ENCODE data around the gene IL10RA. TPM values are rescaled to one million over a fixed set of nuclear protein-coding genes. Genes with fewer than 3 reads are reported as not detected.

Gene IL10RA
- total RNA-seq, 3 donors from 2014 or later = 9.3 to 25.9 (median 12.5) TPM

DNA sequence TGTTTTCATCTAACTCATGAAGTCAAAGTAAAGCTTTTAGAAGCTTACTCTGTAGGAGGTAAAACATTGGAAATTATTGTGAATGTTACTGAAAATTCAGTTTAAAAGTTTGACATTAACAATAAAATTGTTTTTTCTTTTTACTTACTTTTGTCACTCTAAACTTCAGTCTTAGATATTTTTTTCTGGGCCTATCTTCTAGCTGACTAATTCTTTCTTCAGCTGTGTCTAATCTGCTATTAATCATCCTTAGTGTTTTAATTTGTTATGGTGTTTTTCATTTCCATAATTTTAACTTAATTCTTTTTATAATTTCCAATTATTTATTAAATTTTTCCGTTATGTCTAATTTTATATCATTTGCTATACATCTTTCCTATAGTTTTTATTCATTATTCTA is 35.0 kb downstream of the IL10RA start:
- intact Hi-C loops (cut with DNase I, micrococcal nuclease) = no loop called here
- no peaks in the 10 kb centered on the region for H3K4me1 ChIP-seq (ENCODE audit: low read depth)
- no peak overlapping the region for H3K4me3 ChIP-seq
- H3K9me3 ChIP-seq = peaks cover 3% of the 10 kb centered on the region
- ATAC-seq = no peak
- no peak for DNase-seq
- TF ChIP-seq, protein P1, sequence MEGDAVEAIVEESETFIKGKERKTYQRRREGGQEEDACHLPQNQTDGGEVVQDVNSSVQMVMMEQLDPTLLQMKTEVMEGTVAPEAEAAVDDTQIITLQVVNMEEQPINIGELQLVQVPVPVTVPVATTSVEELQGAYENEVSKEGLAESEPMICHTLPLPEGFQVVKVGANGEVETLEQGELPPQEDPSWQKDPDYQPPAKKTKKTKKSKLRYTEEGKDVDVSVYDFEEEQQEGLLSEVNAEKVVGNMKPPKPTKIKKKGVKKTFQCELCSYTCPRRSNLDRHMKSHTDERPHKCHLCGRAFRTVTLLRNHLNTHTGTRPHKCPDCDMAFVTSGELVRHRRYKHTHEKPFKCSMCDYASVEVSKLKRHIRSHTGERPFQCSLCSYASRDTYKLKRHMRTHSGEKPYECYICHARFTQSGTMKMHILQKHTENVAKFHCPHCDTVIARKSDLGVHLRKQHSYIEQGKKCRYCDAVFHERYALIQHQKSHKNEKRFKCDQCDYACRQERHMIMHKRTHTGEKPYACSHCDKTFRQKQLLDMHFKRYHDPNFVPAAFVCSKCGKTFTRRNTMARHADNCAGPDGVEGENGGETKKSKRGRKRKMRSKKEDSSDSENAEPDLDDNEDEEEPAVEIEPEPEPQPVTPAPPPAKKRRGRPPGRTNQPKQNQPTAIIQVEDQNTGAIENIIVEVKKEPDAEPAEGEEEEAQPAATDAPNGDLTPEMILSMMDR (IDR thresholded peaks at IDR 0.05) = no peak
- no peaks in the 10 kb centered on the region for H3K36me3 ChIP-seq (ENCODE audit: low read depth)

DNA sequence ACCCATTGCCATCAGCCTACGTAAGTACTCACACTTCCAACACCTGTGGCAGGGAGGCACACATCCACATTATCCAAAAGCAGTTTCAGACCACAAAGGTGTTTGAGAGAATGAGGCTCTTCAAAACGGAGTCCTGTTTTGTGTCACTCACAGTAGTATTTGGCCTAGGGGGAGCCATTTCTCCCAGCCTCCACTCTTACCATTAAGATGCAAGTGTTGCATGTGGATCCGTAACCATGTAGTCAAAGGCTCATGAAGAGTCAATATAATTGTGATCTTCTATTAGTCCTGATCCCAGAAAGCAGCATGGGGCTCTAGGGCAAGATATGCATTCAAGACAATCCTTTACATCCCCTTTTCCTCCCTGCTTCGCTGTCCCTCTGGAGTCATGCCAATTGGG is 41.5 kb downstream of the IL10RA start:
- ATAC-seq = no peak
- no peaks in the 10 kb centered on the region for H3K36me3 ChIP-seq (ENCODE audit: low read depth)
- no peak overlapping the region for H3K4me3 ChIP-seq
- DNase-seq = no peak
- no peaks in the 10 kb centered on the region for H3K4me1 ChIP-seq (ENCODE audit: low read depth)
- TF ChIP-seq, protein P1 (IDR thresholded peaks at IDR 0.05) = no peak
- intact Hi-C loops (cut with DNase I, micrococcal nuclease) = no loop called here
- no peaks in the 10 kb centered on the region for H3K9me3 ChIP-seq

DNA sequence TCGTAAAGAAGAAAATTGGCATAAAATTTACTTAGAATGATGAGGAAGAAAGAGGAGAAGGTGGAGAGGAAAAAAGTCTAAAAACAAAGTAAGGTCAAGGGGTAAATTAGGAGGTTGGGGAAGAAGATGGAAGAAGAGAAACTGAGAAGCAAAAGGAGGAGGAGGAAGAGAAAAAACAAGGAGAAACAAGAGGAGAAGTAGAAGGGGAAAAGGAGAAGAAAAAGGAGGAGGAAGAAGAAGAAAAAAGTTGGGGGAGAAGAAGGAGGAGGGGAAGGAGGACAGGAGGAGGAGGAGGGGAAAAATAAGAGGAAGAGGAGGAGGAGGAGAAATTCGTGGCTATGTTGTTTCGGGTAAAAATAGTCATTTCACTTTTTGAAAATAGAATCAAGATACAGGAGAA is 42.4 kb downstream of the IL10RA start:
- H3K36me3 ChIP-seq (ENCODE audit: low read depth) = no peaks in the 10 kb centered on the region
- DNase-seq (no peak), ATAC-seq (no peak)
- TF ChIP-seq, protein P1 (IDR thresholded peaks at IDR 0.05) = no peak
- H3K4me1 ChIP-seq (ENCODE audit: low read depth) = no peaks in the 10 kb centered on the region
- H3K9me3 ChIP-seq = no peaks in the 10 kb centered on the region
- no peak overlapping the region for H3K4me3 ChIP-seq
- intact Hi-C loops (cut with DNase I, micrococcal nuclease) = no loop called here

DNA sequence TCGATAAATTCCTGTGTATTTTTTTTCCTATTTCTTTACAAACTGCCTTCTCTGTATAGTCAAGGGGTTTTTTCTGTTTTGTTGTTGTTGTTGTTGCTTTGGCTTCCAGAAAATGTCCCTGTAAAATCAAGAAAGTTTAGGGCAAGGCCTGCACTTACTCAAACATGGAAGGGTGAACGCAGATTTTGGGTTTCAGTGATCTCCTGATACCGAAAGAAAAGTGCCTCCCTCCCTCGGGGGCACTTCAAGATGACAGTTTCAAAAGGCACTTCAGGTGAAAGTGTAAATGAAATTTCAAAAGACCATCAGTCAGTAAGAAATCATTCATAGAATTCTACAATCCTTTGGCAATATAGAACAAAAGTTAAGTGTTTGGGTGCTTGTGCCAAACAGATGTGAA is 47.2 kb downstream of the IL10RA start:
- Histone ChIP-seq H3K4me1 (ENCODE audit: low read depth) (no peaks in the 10 kb centered on the region), H3K36me3 (ENCODE audit: low read depth) (no peaks in the 10 kb centered on the region), H3K9me3 (no peaks in the 10 kb centered on the region), H3K4me3 (no peak overlapping the region)
- ATAC-seq = no peak
- DNase-seq = no peak
- TF ChIP-seq, protein P1 (IDR thresholded peaks at IDR 0.05) = no peak
- intact Hi-C loops (cut with DNase I, micrococcal nuclease) = no loop called here

DNA sequence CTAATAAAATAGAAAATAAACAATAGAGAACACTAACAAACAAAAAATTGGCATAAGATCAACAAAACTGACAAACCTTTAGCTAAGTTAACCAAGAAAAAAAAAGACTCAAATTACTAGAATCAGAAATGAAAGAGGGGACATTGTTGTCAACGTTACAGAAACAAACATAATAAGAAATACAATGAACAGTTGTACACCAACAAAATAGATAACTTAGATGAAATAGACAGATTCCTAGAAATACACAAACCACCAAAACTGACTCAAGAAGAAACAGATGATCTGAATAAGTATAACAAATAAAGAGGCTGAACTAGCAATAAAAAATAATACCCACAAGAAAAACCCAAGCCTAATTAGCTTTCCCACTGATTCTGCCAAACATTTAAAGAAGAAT is 55.9 kb downstream of the IL10RA start:
- H3K36me3 ChIP-seq (ENCODE audit: low read depth) = no peaks in the 10 kb centered on the region
- H3K4me3 ChIP-seq = no peak overlapping the region
- ATAC-seq (no peak), DNase-seq (no peak)
- intact Hi-C loops (cut with DNase I, micrococcal nuclease) = no loop called here
- no peaks in the 10 kb centered on the region for H3K4me1 ChIP-seq (ENCODE audit: low read depth)
- no peaks in the 10 kb centered on the region for H3K9me3 ChIP-seq
- TF ChIP-seq, protein P1 (IDR thresholded peaks at IDR 0.05) = no peak

DNA sequence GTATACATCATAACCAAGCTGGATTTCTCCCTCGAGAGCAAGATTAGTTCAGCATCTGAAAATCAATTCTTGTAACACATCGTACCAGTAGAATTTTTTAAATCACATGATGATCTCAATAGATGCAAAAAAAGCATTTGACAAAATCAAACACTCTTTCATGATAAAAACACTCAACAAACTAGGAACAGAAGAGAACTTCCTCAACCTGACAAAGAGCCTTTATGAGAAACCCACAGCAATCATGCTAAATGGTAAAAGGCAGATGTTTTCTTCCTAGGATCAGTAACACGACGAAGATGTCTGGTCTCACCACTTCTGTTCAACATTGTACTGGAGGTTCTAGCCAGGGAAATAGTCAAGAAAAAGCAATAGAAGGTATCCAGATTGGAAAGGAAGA is 56.6 kb downstream of the IL10RA start:
- Histone ChIP-seq H3K9me3 (no peaks in the 10 kb centered on the region), H3K4me1 (ENCODE audit: low read depth) (no peaks in the 10 kb centered on the region), H3K4me3 (no peak overlapping the region), H3K36me3 (ENCODE audit: low read depth) (no peaks in the 10 kb centered on the region)
- intact Hi-C loops (cut with DNase I, micrococcal nuclease) = no loop called here
- TF ChIP-seq, protein P1 (IDR thresholded peaks at IDR 0.05) = no peak
- no peak for ATAC-seq
- no peak for DNase-seq

Data from mucosa of descending colon (tissue), 3 donors.